NCI-H69 (cell line): Measurements from ENCODE around the gene PRPF19.

Experiments used
- DNase-seq: peaks from one replicate; lab custom pipeline; 2025; lab: John Stamatoyannopoulos, UW

PRPF19 gene

GRCh38 chr11:60906132-60906972 is at the start of gene PRPF19:
Gene PRPF19 (minus strand): TSS chr11:60906585. CDS start chr11:60906382, 203 bp downstream.
- peak; percentile 98 for DNase-seq

- DNase-seq = no peak
These were observed 49.2 kb upstream of the PRPF19 start for GRCh38 chr11:60955571-60955970.

GRCh38 chr11:60954421-60954820 is 48.0 kb upstream of the PRPF19 start:
- DNase-seq = no peak

GRCh38 chr11:60953781-60954180 is 47.4 kb upstream of the PRPF19 start:
- no peak for DNase-seq

GRCh38 chr11:60952742-60953170 is 46.4 kb upstream of the PRPF19 start:
- DNase-seq = no peak

GRCh38 chr11:60951904-60952741 is 45.7 kb upstream of the PRPF19 start, which contains the start of gene SLC15A3:
Gene SLC15A3 (minus strand): TSS chr11:60952176. CDS start chr11:60951551, 625 bp downstream.
- DNase-seq = no peak

GRCh38 chr11:60951606-60951903 is 45.2 kb upstream of the PRPF19 start:
- DNase-seq = no peak

- DNase-seq = no peak
These were observed 44.7 kb upstream of the PRPF19 start for GRCh38 chr11:60950933-60951605.

GRCh38 chr11:60950024-60950423 is 43.6 kb upstream of the PRPF19 start:
- peak; percentile 11 for DNase-seq

- DNase-seq = peak; percentile 71
These were observed 41.9 kb upstream of the PRPF19 start for GRCh38 chr11:60948250-60948649.

GRCh38 chr11:60947700-60948099 is 41.3 kb upstream of the PRPF19 start:
- DNase-seq = no peak

- DNase-seq = peak; percentile 92
These were observed 40.3 kb upstream of the PRPF19 start for GRCh38 chr11:60946601-60947264.

- no peak for DNase-seq
These were observed 38.9 kb upstream of the PRPF19 start for GRCh38 chr11:60945295-60945667.

GRCh38 chr11:60944490-60945294 is 38.3 kb upstream of the PRPF19 start:
- peak; percentile 17 for DNase-seq

- DNase-seq = peak; percentile 97
These were observed 36.7 kb upstream of the PRPF19 start for GRCh38 chr11:60942970-60943565.

GRCh38 chr11:60942219-60942618 is 35.8 kb upstream of the PRPF19 start:
- DNase-seq = peak; percentile 97

- peak; percentile 60 for DNase-seq
These were observed 35.2 kb upstream of the PRPF19 start for GRCh38 chr11:60941371-60942119.

GRCh38 chr11:60939855-60940254 is 33.5 kb upstream of the PRPF19 start:
- DNase-seq = no peak

- DNase-seq = no peak
These were observed 32.9 kb upstream of the PRPF19 start for GRCh38 chr11:60939301-60939700.

GRCh38 chr11:60938500-60938899 is 32.1 kb upstream of the PRPF19 start:
- no peak for DNase-seq
